IMR-90 (cell line): Measurements from ENCODE around the gene SP3. TPM values are rescaled to one million over a fixed set of nuclear protein-coding genes. Genes with fewer than 3 reads are reported as not detected.

Experiments
- ATAC-seq: fragments of 200-7000 bp; cut with Tn5 transposase; 2 replicates; pipeline ENCODE4 v1.9.1; 2020; ENCODE audit warnings: low read depth, mild to moderate bottlenecking, moderate library complexity
- BruUV-seq: library from RNA; stranded (reverse); fragments of 400-500 nt; replicated peaks from 2 replicates; lab custom pipeline; 2021; lab: Mats Ljungman, UMichigan
- CTCF ChIA-PET: fragments of 300-600 bp; formaldehyde crosslinking; extraction: SDS; loops from one replicate; lab custom pipeline; 2021; ENCODE audit warnings: antibody characterized with exemption; lab: Yijun Ruan, JAX
- POLR2A ChIA-PET: fragments of 300-600 bp; sonication (Branson Sonifier 250); formaldehyde crosslinking; loops from one replicate; lab custom pipeline; 2022; ENCODE audit warnings: antibody characterized with exemption; ENCODE audit not compliant: unreplicated experiment; lab: Charles Lee
- DNase-seq: peaks from one replicate; pipeline ENCODE4 v3.0.0; 2013
- H2AFZ ChIP-seq: replicated peaks from 2 replicates; pipeline ENCODE3; 2013; ENCODE audit warnings: low read length, mild to moderate bottlenecking; ENCODE audit not compliant: poor library complexity
- H2AK5ac ChIP-seq: 2 replicates; pipeline ENCODE4 v1.6.1; 2013; ENCODE audit warnings: low read depth, low read length, inconsistent platforms
- H2AK9ac ChIP-seq: replicated peaks from 2 replicates; pipeline ENCODE3; 2013; ENCODE audit warnings: mild to moderate bottlenecking, low read depth, low read length, moderate library complexity; ENCODE audit not compliant: poor library complexity
- H2BK120ac ChIP-seq: 2 replicates; pipeline ENCODE4 v1.6.1; 2013; ENCODE audit warnings: low read depth, low read length, inconsistent platforms
- H2BK15ac ChIP-seq: 3 replicates; pipeline ENCODE4 v1.6.1; 2013; ENCODE audit warnings: low read depth, low read length, inconsistent platforms
- H2BK20ac ChIP-seq: 2 replicates; pipeline ENCODE4 v1.6.1; 2013; ENCODE audit warnings: low read depth, mild to moderate bottlenecking, inconsistent platforms, low read length, moderate library complexity
- H2BK5ac ChIP-seq: 2 replicates; pipeline ENCODE4 v1.6.1; 2013; ENCODE audit warnings: mild to moderate bottlenecking, low read depth, low read length, inconsistent platforms; ENCODE audit not compliant: poor library complexity, severe bottlenecking
- H3K14ac ChIP-seq: replicated peaks from 2 replicates; pipeline ENCODE4 v1.6.1; 2013; ENCODE audit warnings: low read depth, low read length, inconsistent platforms
- H3K18ac ChIP-seq: 2 replicates; pipeline ENCODE4 v1.6.1; 2013; ENCODE audit warnings: low read depth, low read length, control low read depth
- H3K23ac ChIP-seq: 2 replicates; pipeline ENCODE4 v1.6.1; 2013; ENCODE audit warnings: low read depth, low read length, inconsistent platforms
- H3K27ac ChIP-seq: 2 replicates; pipeline ENCODE4 v1.5.1; 2013; ENCODE audit warnings: mild to moderate bottlenecking, control low read depth, low read length; ENCODE audit not compliant: insufficient read depth
- H3K27me3 ChIP-seq: 2 replicates; pipeline ENCODE4 v1.6.1; 2013; ENCODE audit warnings: low read length; ENCODE audit not compliant: control insufficient read depth, insufficient read depth
- H3K36me3 ChIP-seq: 2 replicates; pipeline ENCODE4 v1.6.1; 2013; ENCODE audit warnings: low read length, mixed read lengths; ENCODE audit not compliant: control insufficient read depth, insufficient read depth
- H3K4ac ChIP-seq: 2 replicates; pipeline ENCODE4 v1.6.1; 2013; ENCODE audit warnings: low read depth, low read length, inconsistent platforms
- H3K4me1 ChIP-seq: 2 replicates; pipeline ENCODE4 v1.6.1; 2013; ENCODE audit warnings: low read length, mixed read lengths; ENCODE audit not compliant: control insufficient read depth, insufficient read depth
- H3K4me2 ChIP-seq: 2 replicates; pipeline ENCODE4 v1.6.1; 2013; ENCODE audit warnings: low read depth, mild to moderate bottlenecking, control low read depth, low read length, moderate library complexity
- H3K4me3 ChIP-seq: 2 replicates; pipeline ENCODE4 v1.5.1; 2013; ENCODE audit warnings: low read depth, mild to moderate bottlenecking, control low read depth, low read length, moderate library complexity; ENCODE audit not compliant: insufficient read depth
- H3K56ac ChIP-seq: 2 replicates; pipeline ENCODE4 v1.6.1; 2013; ENCODE audit warnings: low read length, inconsistent platforms; ENCODE audit not compliant: insufficient read depth; ENCODE audit errors: extremely low read depth
- H3K79me1 ChIP-seq, 2 experiments: 2 replicates each; pipeline ENCODE4 v1.6.1; 2013; ENCODE audit warnings: low read length in 2 of 2, inconsistent platforms in 1 of 2, low read depth in 1 of 2
- H3K9ac ChIP-seq: 2 replicates; pipeline ENCODE4 v1.6.1; 2013; ENCODE audit warnings: low read depth, low read length, control low read depth
- H3K9me1 ChIP-seq: 2 replicates; pipeline ENCODE4 v1.6.1; 2013; ENCODE audit warnings: low read length, inconsistent platforms; ENCODE audit not compliant: insufficient read depth
- H3K9me3 ChIP-seq: 2 replicates; pipeline ENCODE4 v1.6.1; 2013; ENCODE audit warnings: low read length; ENCODE audit not compliant: control insufficient read depth, insufficient read depth
- H4K20me1 ChIP-seq: 2 replicates; pipeline ENCODE4 v1.6.1; 2013; ENCODE audit warnings: low read length, inconsistent platforms; ENCODE audit not compliant: insufficient read depth
- H4K5ac ChIP-seq: 2 replicates; pipeline ENCODE4 v1.6.1; 2013; ENCODE audit warnings: mild to moderate bottlenecking, low read depth, low read length, control low read depth
- H4K8ac ChIP-seq, 2 experiments: 2 replicates each; pipeline ENCODE4 v1.6.1; 2013; ENCODE audit warnings: low read depth in 2 of 2, low read length in 2 of 2, control low read depth in 1 of 2, inconsistent platforms in 1 of 2
- H4K91ac ChIP-seq: 2 replicates; pipeline ENCODE4 v1.6.1; 2013; ENCODE audit warnings: low read depth, low read length, inconsistent platforms; ENCODE audit not compliant: insufficient read depth
- BHLHE40 ChIP-seq: fragments of 150-350 bp; IDR thresholded peaks from 2 replicates; pipeline ENCODE4 v1.6.1; 2016; ENCODE audit warnings: mild to moderate bottlenecking, low read depth, low read length
- CEBPB ChIP-seq: IDR thresholded peaks from 2 replicates; pipeline ENCODE4 v1.6.1; 2012; ENCODE audit warnings: low read depth, low read length, improper control_type of control experiment
- CTCF ChIP-seq: conservative IDR thresholded peaks from 2 replicates; pipeline ENCODE4 v1.5.1; 2012; ENCODE audit warnings: mild to moderate bottlenecking, low read depth, low read length, improper control_type of control experiment
- FOS ChIP-seq: fragments of 150-350 bp; IDR thresholded peaks from 2 replicates; pipeline ENCODE4 v1.6.1; 2016; ENCODE audit warnings: low read depth, low read length
- MAFK ChIP-seq: IDR thresholded peaks from 2 replicates; pipeline ENCODE4 v1.6.1; 2012; ENCODE audit warnings: low read depth, low read length, improper control_type of control experiment
- MAZ ChIP-seq: IDR thresholded peaks from 2 replicates; pipeline ENCODE4 v1.6.1; 2012; ENCODE audit warnings: low read depth, mild to moderate bottlenecking, low read length, improper control_type of control experiment, moderate library complexity, borderline replicate concordance
- NFE2L2 ChIP-seq: fragments of 150-350 bp; IDR thresholded peaks from 2 replicates; pipeline ENCODE4 v1.6.1; 2016; ENCODE audit warnings: low read depth, mild to moderate bottlenecking, low read length
- POLR2A ChIP-seq: IDR thresholded peaks from 2 replicates; pipeline ENCODE4 v1.6.1; 2012; ENCODE audit warnings: mild to moderate bottlenecking, low read depth, low read length
- RAD21 ChIP-seq: IDR thresholded peaks from 2 replicates; pipeline ENCODE4 v1.6.1; 2012; ENCODE audit warnings: low read length, improper control_type of control experiment
- RCOR1 ChIP-seq: IDR thresholded peaks from 2 replicates; pipeline ENCODE4 v1.6.1; 2012; ENCODE audit warnings: mild to moderate bottlenecking, low read length, improper control_type of control experiment; ENCODE audit not compliant: insufficient replicate concordance
- SMC3 ChIP-seq: fragments of 150-350 bp; IDR thresholded peaks from 2 replicates; pipeline ENCODE4 v1.6.1; 2016; ENCODE audit warnings: low read depth, mild to moderate bottlenecking, antibody characterized with exemption, low read length, moderate library complexity
- USF2 ChIP-seq: fragments of 150-350 bp; IDR thresholded peaks from 2 replicates; pipeline ENCODE4 v1.6.1; 2017; ENCODE audit warnings: mild to moderate bottlenecking, antibody characterized with exemption, low read length, low read depth
- WGBS, 2 experiments: methylation state at CpG; one replicate each; pipeline versions ENCODE4 v1.1.5 to v1.1.7; 2013; ENCODE audit warnings: missing lambda C conversion rate in 2 of 2; ENCODE audit not compliant: insufficient read length in 1 of 2; ENCODE audit errors: extremely low coverage in 2 of 2; 5-methylcytosine and 5-hydroxymethylcytosine counted together
- dilution Hi-C: fragments of 300-500 bp; cut with HindIII; formaldehyde crosslinking; loops from one replicate; pipeline ENCODE4 v1.14.3; 2018; ENCODE audit warnings: low sequenced_read_pairs; ENCODE audit not compliant: unreplicated experiment
- in situ Hi-C: fragments of 300-500 bp; cut with MboI; formaldehyde crosslinking; loops from 3 replicates; pipeline ENCODE4 v1.14.3; 2019; ENCODE audit warnings: low sequenced_read_pairs, inconsistent platforms, mixed read lengths
- intact Hi-C: fragments of 100-400 bp; cut with micrococcal nuclease; formaldehyde crosslinking; loops from 2 replicates; pipeline ENCODE4 v1.10.0; 2022
- polyA plus RNA-seq, 3 experiments: library from polyadenylated mRNA; depleted of rRNA; stranded (reverse); fragments of >200 nt; gene quantifications; 2 replicates each; pipeline ENCODE4 v1.2.3, GENCODE V29; 2012; ENCODE audit warnings: low replicate concordance in 1 of 3
- total RNA-seq: library from RNA; depleted of rRNA; stranded (reverse); fragments of >200 nt; gene quantifications from 2 replicates; pipeline ENCODE4 v1.2.3, GENCODE V29; 2012

Gene SP3
- total and polyA plus RNA-seq, 2 of the 4 experiments (the other 2 are of a cell fraction), result 26.7 to 136 TPM

DNA sequence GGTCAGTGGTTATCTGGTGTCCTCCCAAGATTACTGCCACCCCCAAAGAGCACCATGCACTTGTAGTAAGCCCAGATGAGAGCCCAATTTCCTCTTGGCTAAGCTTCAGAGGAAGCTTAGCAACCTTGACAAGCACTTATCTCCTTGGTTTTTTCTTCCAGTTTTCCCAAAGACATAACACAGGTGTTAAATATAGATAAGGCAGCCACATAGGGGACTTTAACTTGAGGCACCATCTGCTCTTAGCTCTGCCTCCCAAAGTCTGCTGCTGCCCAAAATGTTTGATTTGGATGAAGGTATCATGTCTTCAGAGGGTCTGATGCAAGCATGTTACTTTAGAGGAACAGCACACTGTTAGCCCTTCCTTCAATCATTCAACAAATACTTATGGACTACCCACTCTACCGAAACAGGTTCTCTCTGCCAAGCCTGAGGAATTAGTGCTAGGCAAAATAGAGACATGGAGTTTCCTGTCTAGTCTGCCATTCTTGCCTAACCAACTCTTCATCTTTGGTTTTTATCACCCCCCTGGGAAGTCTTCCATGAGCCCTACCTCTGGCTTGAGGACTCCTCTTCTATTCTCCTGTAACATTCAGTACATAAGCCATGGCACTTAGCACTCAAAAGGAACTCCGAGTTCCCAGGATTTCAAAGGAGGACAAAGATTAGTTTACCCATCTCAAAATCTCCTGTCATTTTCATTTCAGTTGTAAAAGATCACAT is 73.7 kb downstream of the SP3 start:
- H4K8ac ChIP-seq, result no peak overlapping the region
- no peak overlapping the region for H3K56ac ChIP-seq
- dilution Hi-C loops (no loop called here), intact Hi-C loops (no loop called here), in situ Hi-C loops (no loop called here)
- no peaks in the 10 kb centered on the region for H4K20me1 ChIP-seq
- no peak overlapping the region for H2BK20ac ChIP-seq
- DNase-seq (no peak), ATAC-seq (no peak)
- no peak overlapping the region for H2AFZ ChIP-seq
- no TSS peak for BruUV-seq
- H2AK5ac ChIP-seq, result no peak overlapping the region
- H3K9ac ChIP-seq, result no peak overlapping the region
- no peak overlapping the region for H2BK120ac ChIP-seq
- TF ChIP-seq CEBPB, result no peak
- no peak for TF ChIP-seq BHLHE40
- no peak for TF ChIP-seq MAZ
- no peak for TF ChIP-seq POLR2A
- no peak for TF ChIP-seq SMC3
- no peak for TF ChIP-seq USF2
- no peak for TF ChIP-seq CTCF
- no peak for TF ChIP-seq MAFK
- TF ChIP-seq NFE2L2, result no peak
- no peak for TF ChIP-seq RCOR1
- no peak for TF ChIP-seq FOS
- TF ChIP-seq RAD21, result no peak
- no peak overlapping the region for H3K4me2 ChIP-seq
- H3K23ac ChIP-seq, result no peak overlapping the region
- H3K14ac ChIP-seq, result no peak overlapping the region
- H4K91ac ChIP-seq, result no peak overlapping the region
- ChIA-PET CTCF (no interaction called here), POLR2A (no interaction called here)
- H3K4me1 ChIP-seq, result no peaks in the 10 kb centered on the region
- H3K36me3 ChIP-seq, result no peaks in the 10 kb centered on the region
- no peak overlapping the region for H2BK15ac ChIP-seq
- peaks cover 6% of the 10 kb centered on the region for H3K27me3 ChIP-seq
- H3K4me3 ChIP-seq, result no peak overlapping the region
- 88% methylated on average over 1 of the region's 2 CpGs; no CpG with 5 or more reads in 1 of the 2 experiments for WGBS, 2 experiments
- H3K4ac ChIP-seq, result no peak overlapping the region
- no peak overlapping the region for H4K5ac ChIP-seq
- no peak overlapping the region for H3K18ac ChIP-seq
- H3K9me3 ChIP-seq, result peaks cover 6% of the 10 kb centered on the region
- H3K9me1 ChIP-seq, result no peaks in the 10 kb centered on the region
- H3K27ac ChIP-seq, result no peak overlapping the region
- no peak overlapping the region for H2AK9ac ChIP-seq
- no peaks in the 10 kb centered on the region for H3K79me1 ChIP-seq
- no peak overlapping the region for H2BK5ac ChIP-seq
